Panc1 (cell line): ENCODE data around the gene ZNF74. TPM values are rescaled to one million over a fixed set of nuclear protein-coding genes. Genes with fewer than 3 reads are reported as not detected.

Source experiments
- ATAC-seq: fragments of 200-7000 bp; cut with Tn5 transposase; 2 replicates; pipeline ENCODE4 v1.9.1; 2020; ENCODE audit warnings: mild to moderate bottlenecking, moderate library complexity
- BruUV-seq: library from RNA; stranded (reverse); fragments of 400-500 nt; replicated peaks from 2 replicates; lab custom pipeline; 2021; lab: Mats Ljungman, UMichigan
- CTCF ChIA-PET: fragments of 300-600 bp; sonication (Branson Sonifier 250); formaldehyde crosslinking; loops from one replicate; lab custom pipeline; 2022; ENCODE audit warnings: antibody characterized with exemption; lab: Charles Lee
- POLR2A ChIA-PET: fragments of 300-600 bp; sonication (Branson Sonifier 250); formaldehyde crosslinking; loops from one replicate; lab custom pipeline; 2022; ENCODE audit warnings: antibody characterized with exemption; lab: Charles Lee
- DNase-seq: peaks from one replicate; pipeline ENCODE4 v3.0.0-alpha.2; 2010; ENCODE audit warnings: low read depth, low spot score
- H3K27ac ChIP-seq: 2 replicates; pipeline ENCODE4 v1.5.1; 2011; ENCODE audit warnings: mild to moderate bottlenecking, low read length, inconsistent platforms
- H3K27me3 ChIP-seq: fragments of 200-500 bp; sonication (Bioruptor generic); 2 replicates; pipeline ENCODE4 v1.6.0; 2014; ENCODE audit warnings: low read length, inconsistent platforms; ENCODE audit not compliant: control insufficient read depth, insufficient read depth
- H3K36me3 ChIP-seq: fragments of 200-500 bp; sonication (Bioruptor generic); 2 replicates; pipeline ENCODE4 v1.5.1; 2014; ENCODE audit warnings: inconsistent platforms, mild to moderate bottlenecking, low read length, moderate library complexity; ENCODE audit not compliant: control insufficient read depth, insufficient read depth
- H3K4me1 ChIP-seq: 2 replicates; pipeline ENCODE4 v1.5.1; 2011; ENCODE audit warnings: inconsistent platforms, mild to moderate bottlenecking, low read length, moderate library complexity; ENCODE audit not compliant: control insufficient read depth, insufficient read depth
- H3K4me3 ChIP-seq, 2 experiments: 2 replicates each; pipeline ENCODE4 v1.5.1; 2011 to 2012; ENCODE audit warnings: low read depth in 2 of 2, low read length in 2 of 2, mild to moderate bottlenecking in 2 of 2, inconsistent platforms in 1 of 2, moderate library complexity in 1 of 2
- H3K9me3 ChIP-seq: fragments of 200-500 bp; sonication (Bioruptor generic); 2 replicates; pipeline ENCODE4 v1.5.1; 2014; ENCODE audit warnings: low read depth, mild to moderate bottlenecking, inconsistent platforms, low read length, moderate library complexity; ENCODE audit not compliant: control insufficient read depth, insufficient read depth
- CTCF ChIP-seq: fragments of 450-650 bp; IDR thresholded peaks from 2 replicates; pipeline ENCODE4 v1.5.1; 2017; ENCODE audit warnings: mild to moderate bottlenecking
- POLR2AphosphoS5 ChIP-seq: IDR thresholded peaks from 2 replicates; pipeline ENCODE4 v1.6.1; 2012; ENCODE audit warnings: mild to moderate bottlenecking, low read depth, low read length, moderate library complexity
- SIN3A ChIP-seq: IDR thresholded peaks from 2 replicates; pipeline ENCODE4 v1.6.1; 2012; ENCODE audit warnings: low read depth, mild to moderate bottlenecking, low read length, moderate library complexity, borderline replicate concordance; ENCODE audit not compliant: insufficient read depth
- TCF7L2 ChIP-seq: IDR thresholded peaks from 2 replicates; pipeline ENCODE4 v1.6.1; 2011; ENCODE audit warnings: mild to moderate bottlenecking, low read depth, low read length, inconsistent platforms
- in situ Hi-C: cut with HindIII; loops from 2 replicates; pipeline ENCODE4 v1.10.0; 2016; ENCODE audit warnings: low sequenced_read_pairs, low pct_unique_long_range_greater_than_20kb
- intact Hi-C: fragments of 100-400 bp; cut with micrococcal nuclease; formaldehyde crosslinking; loops from one replicate; pipeline ENCODE4 v1.10.0; 2022; ENCODE audit not compliant: unreplicated experiment
- total RNA-seq: library from RNA; stranded (reverse); gene quantifications from one replicate; pipeline ENCODE4 v1.2.1, GENCODE V29; 2021; ENCODE audit not compliant: unreplicated experiment
- TF ChIP-seq, protein P1 (sequence below), 2 experiments: IDR thresholded peaks; 2 replicates each; pipeline ENCODE4 v1.6.1; 2011 to 2012; ENCODE audit warnings: low read depth in 2 of 2, control low read depth in 1 of 2, low read length in 1 of 2, mild to moderate bottlenecking in 1 of 2, moderate library complexity in 1 of 2; ENCODE audit not compliant: insufficient read depth in 1 of 2

ZNF74 gene
- total RNA-seq, 1 experiment from 2014 or later = 13.2 TPM

DNA sequence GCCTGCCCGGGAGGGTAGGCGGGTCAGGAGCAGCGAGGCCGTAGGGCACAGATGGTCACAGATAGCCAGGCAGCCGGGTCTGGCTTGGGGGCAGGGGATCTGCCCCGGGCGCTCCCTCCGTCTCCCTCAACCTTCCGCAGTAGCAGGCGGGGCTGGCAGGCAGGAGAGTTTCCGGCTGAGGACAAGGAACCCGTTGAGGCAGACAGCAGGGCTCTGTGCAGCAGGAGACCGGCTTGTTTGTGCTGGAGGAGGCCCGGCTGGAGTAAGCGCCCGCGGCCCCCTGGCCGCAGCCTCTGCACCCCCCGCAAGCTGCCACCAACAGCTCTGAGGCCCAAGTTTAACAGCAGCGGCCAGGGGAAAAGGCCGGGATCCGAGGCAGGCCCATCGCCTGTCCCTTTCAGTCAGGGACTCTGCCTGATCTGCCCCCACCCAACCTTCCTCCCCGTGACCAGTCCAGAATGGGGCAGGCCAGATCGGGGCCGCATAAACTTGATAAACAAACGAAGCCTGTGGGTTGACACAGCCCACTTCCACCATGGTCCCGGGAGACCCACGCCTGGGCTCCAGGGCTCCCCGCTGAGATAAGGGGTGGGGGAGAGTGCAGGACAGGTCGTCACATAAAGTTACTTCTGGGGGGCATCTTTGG lies 30.1 kb downstream of the ZNF74 start:
- ATAC-seq (no peak), DNase-seq (no peak)
- BruUV-seq = no TSS peak
- intact Hi-C loops = no loop called here
- Histone ChIP-seq H3K9me3 (no peaks in the 10 kb centered on the region), H3K4me1 (no peaks in the 10 kb centered on the region; the same call in 1 of the 2 replicates), H3K27me3 (no peaks in the 10 kb centered on the region), H3K36me3 (no peaks in the 10 kb centered on the region), H3K4me3 (no peak overlapping the region), H3K27ac (no peak overlapping the region)
- no peak for TF ChIP-seq POLR2AphosphoS5
- in situ Hi-C loops = no loop called here
- POLR2A ChIA-PET = no interaction called here
- CTCF ChIA-PET = no interaction called here

DNA sequence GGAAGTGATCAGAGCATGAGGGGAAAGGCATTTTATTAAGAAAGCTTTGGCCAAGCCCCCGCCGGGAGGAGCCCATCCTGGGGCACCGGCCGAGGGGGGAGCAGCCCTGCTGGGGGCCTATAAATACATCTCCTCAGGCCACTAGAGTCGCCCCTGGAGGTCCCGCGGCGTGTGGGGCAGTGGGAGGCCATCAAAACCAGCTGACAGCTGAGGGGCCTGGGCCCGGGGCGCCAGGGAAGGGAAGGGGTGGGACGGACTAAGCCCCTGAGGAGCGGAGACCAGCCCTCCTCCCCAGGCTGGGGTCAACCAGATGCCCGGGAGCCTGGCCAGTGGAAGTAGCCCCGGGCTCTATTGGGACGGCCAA lies 30.6 kb downstream of the ZNF74 start:
- POLR2A ChIA-PET = no interaction called here
- no peaks in the 10 kb centered on the region for H3K9me3 ChIP-seq
- TF ChIP-seq TCF7L2 (no peak), SIN3A (no peak), POLR2AphosphoS5 (no peak), CTCF (no peak)
- TF ChIP-seq, protein P1, sequence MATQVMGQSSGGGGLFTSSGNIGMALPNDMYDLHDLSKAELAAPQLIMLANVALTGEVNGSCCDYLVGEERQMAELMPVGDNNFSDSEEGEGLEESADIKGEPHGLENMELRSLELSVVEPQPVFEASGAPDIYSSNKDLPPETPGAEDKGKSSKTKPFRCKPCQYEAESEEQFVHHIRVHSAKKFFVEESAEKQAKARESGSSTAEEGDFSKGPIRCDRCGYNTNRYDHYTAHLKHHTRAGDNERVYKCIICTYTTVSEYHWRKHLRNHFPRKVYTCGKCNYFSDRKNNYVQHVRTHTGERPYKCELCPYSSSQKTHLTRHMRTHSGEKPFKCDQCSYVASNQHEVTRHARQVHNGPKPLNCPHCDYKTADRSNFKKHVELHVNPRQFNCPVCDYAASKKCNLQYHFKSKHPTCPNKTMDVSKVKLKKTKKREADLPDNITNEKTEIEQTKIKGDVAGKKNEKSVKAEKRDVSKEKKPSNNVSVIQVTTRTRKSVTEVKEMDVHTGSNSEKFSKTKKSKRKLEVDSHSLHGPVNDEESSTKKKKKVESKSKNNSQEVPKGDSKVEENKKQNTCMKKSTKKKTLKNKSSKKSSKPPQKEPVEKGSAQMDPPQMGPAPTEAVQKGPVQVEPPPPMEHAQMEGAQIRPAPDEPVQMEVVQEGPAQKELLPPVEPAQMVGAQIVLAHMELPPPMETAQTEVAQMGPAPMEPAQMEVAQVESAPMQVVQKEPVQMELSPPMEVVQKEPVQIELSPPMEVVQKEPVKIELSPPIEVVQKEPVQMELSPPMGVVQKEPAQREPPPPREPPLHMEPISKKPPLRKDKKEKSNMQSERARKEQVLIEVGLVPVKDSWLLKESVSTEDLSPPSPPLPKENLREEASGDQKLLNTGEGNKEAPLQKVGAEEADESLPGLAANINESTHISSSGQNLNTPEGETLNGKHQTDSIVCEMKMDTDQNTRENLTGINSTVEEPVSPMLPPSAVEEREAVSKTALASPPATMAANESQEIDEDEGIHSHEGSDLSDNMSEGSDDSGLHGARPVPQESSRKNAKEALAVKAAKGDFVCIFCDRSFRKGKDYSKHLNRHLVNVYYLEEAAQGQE (IDR thresholded peaks at IDR 0.05; ENCODE audit: insufficient read depth in 1 of 2, low read depth in 2 of 2, low read length in 1 of 2) = no peak
- DNase-seq = no peak
- ATAC-seq = no peak
- no TSS peak for BruUV-seq
- intact Hi-C loops (no loop called here), in situ Hi-C loops (no loop called here)
- CTCF ChIA-PET = no interaction called here
- H3K4me3 ChIP-seq = no peak overlapping the region
- no peak overlapping the region for H3K27ac ChIP-seq
- no peaks in the 10 kb centered on the region for H3K27me3 ChIP-seq
- H3K4me1 ChIP-seq = no peaks in the 10 kb centered on the region; the same call in 1 of the 2 replicates
- H3K36me3 ChIP-seq = no peaks in the 10 kb centered on the region

GRCh38 chr22:20424932-20425565 lies 31.1 kb downstream of the ZNF74 start:
- no peak overlapping the region for H3K4me3 ChIP-seq
- H3K27me3 ChIP-seq = no peaks in the 10 kb centered on the region
- H3K36me3 ChIP-seq = no peaks in the 10 kb centered on the region
- BruUV-seq = no TSS peak
- H3K27ac ChIP-seq = no peak overlapping the region
- in situ Hi-C loops (no loop called here), intact Hi-C loops (no loop called here)
- no peaks in the 10 kb centered on the region; the same call in 1 of the 2 replicates for H3K4me1 ChIP-seq
- TF ChIP-seq POLR2AphosphoS5 = no peak
- no peak for TF ChIP-seq CTCF
- no peak for TF ChIP-seq SIN3A
- no peak for TF ChIP-seq TCF7L2
- TF ChIP-seq, protein P1 (IDR thresholded peaks at IDR 0.05; ENCODE audit: insufficient read depth in 1 of 2, low read depth in 2 of 2, low read length in 1 of 2) = no peak
- H3K9me3 ChIP-seq = no peaks in the 10 kb centered on the region
- ChIA-PET CTCF (no interaction called here), POLR2A (no interaction called here)
- ATAC-seq = no peak
- no peak for DNase-seq
